GM12801 (cell line): ENCODE results near the gene AGAP1.

Source experiments
- TF ChIP-seq, protein P1 (sequence below): IDR thresholded peaks from one replicate; pipeline ENCODE4 v1.5.1; 2011; ENCODE audit warnings: control low read depth; ENCODE audit not compliant: insufficient read length; ENCODE audit errors: extremely low read depth

The AGAP1 gene

DNA sequence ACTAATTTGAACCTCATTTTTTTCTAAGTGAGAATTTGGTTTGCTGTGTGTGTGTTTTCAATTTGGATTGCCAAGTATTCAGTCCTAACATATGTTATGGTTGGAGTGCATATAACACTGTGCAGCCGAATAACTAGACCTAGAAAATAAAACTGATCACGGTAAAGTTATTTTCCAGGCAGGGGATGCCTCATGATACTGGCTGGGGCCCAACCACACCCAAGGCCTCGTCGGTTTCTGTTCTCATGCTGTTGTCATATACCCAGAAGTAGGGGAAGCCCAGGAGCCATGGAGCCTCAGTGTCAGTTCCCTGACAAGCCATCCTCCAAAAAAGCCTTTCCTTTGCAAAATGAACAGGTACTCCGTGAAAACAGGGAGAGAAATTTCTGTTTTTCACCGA is 514.2 kb downstream of the AGAP1 start:
- TF ChIP-seq, protein P1, sequence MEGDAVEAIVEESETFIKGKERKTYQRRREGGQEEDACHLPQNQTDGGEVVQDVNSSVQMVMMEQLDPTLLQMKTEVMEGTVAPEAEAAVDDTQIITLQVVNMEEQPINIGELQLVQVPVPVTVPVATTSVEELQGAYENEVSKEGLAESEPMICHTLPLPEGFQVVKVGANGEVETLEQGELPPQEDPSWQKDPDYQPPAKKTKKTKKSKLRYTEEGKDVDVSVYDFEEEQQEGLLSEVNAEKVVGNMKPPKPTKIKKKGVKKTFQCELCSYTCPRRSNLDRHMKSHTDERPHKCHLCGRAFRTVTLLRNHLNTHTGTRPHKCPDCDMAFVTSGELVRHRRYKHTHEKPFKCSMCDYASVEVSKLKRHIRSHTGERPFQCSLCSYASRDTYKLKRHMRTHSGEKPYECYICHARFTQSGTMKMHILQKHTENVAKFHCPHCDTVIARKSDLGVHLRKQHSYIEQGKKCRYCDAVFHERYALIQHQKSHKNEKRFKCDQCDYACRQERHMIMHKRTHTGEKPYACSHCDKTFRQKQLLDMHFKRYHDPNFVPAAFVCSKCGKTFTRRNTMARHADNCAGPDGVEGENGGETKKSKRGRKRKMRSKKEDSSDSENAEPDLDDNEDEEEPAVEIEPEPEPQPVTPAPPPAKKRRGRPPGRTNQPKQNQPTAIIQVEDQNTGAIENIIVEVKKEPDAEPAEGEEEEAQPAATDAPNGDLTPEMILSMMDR, result no peak

DNA sequence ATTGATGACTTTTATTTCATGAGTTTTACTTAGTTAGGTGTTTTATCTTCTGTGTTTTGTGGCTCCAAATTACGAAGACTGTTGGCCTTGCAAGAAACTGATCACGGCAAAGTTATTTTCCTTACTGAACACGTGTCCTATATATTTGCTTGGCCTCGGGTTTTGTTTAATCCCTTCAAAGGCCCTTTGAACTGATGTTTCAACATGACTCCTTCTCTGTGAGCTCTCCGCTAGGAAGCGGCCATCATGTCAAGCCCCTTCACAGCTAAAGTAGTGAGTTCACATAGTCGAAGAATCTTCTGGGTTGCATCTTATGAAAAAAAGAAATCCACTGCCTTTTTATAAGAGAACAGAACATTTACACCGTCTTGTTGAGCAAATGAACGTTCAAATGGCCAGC is 515.0 kb downstream of the AGAP1 start:
- TF ChIP-seq, protein P1, result no peak

DNA sequence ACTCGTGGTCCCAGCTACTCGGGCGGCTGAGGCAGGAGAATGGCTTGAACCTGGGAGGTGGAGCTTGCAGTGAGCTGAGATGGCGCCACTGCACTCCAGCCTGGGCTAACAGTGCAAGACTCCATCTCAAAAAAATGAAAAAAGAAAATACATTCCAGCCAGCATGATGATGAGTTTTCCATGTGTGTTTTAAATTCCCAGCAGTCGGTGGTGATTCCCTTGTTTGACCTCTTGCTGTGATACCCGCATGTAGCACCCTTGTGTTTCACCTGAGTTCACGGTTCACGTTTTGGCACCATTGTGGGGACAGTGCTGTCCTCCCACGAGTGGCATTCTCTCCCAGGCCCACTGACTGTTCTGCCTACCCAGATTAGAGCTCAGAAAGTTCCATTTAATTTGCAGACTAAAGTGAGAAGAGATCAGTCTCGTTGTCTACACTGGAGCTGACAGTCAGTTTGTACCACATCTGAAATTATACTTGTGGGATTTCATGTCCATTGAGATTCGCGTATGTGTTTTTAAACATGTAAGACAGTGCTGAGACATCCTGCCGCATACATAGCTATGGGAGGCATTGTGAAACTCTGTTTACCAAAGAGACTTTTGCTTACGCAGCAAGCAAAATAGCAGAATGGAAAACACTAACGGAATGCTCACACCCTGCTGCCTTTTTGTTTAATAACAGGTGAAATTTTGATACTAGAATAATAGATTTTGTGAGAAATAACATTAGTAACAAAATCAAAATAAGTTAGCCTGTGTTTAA is 517.3 kb downstream of the AGAP1 start:
- TF ChIP-seq, protein P1, result no peak

DNA sequence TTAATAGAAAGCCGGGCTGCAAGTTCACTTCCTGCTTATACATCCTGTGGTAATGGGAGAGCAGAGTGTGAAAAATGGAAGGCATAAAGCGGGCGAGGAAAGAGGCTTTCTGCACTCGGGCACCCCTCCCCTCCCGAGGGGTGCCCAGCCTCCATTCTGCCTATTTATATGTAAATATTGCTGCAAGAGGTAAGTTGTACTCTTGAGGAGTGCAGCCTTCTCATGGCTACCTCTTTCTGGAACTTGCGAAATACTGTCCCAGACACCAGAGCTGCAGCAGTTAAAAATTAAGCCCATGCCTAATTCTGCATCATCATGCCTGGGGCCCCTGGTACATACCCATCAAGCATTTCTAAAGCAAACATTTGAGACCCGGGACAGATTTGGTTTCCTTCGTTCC is 518.3 kb downstream of the AGAP1 start:
- TF ChIP-seq, protein P1, result no peak

DNA sequence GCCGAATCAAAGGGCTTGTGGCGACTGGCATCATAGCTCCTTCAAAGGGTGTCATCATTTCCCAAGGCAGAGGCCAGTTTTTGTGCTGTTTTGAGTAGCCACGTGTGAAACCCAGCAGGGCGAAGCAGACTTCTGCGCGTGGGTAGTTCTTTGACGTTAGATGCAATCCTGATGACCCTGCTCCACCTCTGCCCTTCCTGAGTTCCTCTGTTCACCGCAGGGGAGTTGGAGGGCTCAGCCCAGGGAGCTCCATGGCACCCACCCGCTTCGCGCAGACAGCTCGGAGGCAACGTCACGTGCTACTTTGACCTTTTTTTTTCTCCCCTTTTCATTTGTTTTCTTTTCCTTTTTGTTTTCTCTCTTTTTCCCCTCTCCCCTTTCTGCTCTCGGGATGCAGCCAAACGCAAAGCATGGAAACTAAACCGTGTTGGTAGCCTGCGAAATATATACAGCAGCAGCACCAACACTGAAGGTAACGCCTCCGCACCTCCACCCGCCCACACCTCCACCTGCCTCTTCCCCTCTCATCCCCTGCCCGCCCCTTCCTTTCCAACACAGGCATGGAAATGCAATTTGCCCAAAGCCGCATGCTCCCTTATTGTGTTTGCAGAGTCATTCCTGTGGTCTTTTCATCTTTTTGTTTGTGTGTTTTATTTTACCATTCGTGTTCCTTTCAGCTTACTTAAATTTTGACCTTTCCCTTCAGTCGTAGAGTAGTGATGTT is 520.7 kb downstream of the AGAP1 start:
- TF ChIP-seq, protein P1, result no peak

DNA sequence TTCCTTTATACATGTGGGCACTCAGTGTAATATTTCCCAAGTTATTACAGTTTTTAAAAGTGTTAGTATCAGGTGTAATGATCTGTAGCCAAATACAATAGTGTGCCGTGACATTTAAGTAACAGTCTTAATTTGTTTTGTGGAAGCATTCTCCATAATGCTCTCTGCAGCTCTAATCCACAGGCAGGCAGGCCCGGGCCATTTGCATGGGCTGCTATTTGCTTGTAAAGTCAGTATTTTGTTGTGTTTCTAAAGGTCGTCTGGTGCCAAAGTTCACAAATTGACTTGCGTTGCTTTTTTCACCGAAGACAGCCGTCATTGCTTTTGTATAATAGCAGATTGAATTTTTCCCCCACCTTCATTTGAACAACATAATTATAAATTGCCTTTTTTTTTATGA is 521.3 kb downstream of the AGAP1 start:
- TF ChIP-seq, protein P1, result no peak

DNA sequence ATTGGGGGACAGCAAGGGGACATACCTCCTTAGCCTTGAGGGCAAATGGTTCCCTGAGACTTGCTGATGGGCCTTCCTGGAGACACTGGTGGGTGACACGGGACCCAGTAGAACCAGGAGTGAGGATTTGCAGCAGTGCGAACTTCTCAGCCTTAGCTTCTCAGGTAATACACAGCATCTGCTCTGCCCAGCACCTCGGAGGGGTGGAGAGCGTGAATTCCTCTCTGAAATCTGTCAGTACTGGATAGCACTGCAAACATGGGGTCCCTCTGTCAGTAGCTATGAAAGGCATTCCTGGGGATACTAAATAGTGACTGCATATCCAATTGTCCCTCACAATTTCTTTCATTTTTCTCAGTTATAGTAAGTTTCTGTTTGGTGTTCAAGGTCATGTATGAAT is 522.7 kb downstream of the AGAP1 start:
- TF ChIP-seq, protein P1, result no peak
